ENCODE results near the gene DUSP19.

DUSP19 gene

GRCh38 chr2:183069174-183069573, 9.4 kb upstream of the DUSP19 start:
- DNase-seq = no peak

GRCh38 chr2:183070942-183071844, 7.4 kb upstream of the DUSP19 start:
- no peak for DNase-seq

GRCh38 chr2:183072177-183072576, 6.4 kb upstream of the DUSP19 start:
- DNase-seq = no peak

GRCh38 chr2:183078163-183078463, 434 bp upstream of the DUSP19 start:
- no peak for DNase-seq

GRCh38 chr2:183079139-183079775, 710 bp downstream of the DUSP19 start:
- no peak for DNase-seq

- no peak for DNase-seq
These were observed 3.4 kb downstream of the DUSP19 start for GRCh38 chr2:183081911-183082310.

- no peak for DNase-seq
These were observed 9.5 kb downstream of the DUSP19 start for GRCh38 chr2:183088061-183088460.

GRCh38 chr2:183089192-183089851, 10.8 kb downstream of the DUSP19 start:
- no peak for DNase-seq

GRCh38 chr2:183091318-183091953, 12.9 kb downstream of the DUSP19 start:
- no peak for DNase-seq

- DNase-seq = no peak
These were observed 13.4 kb downstream of the DUSP19 start for GRCh38 chr2:183091954-183092345.

- DNase-seq = no peak
These were observed 15.5 kb downstream of the DUSP19 start for GRCh38 chr2:183093857-183094657.

GRCh38 chr2:183105402-183106134, 27.0 kb downstream of the DUSP19 start:
- no peak for DNase-seq

- no peak for DNase-seq
These were observed 34.0 kb downstream of the DUSP19 start for GRCh38 chr2:183112577-183112976.

- DNase-seq = no peak
These were observed 35.1 kb downstream of the DUSP19 start for GRCh38 chr2:183113630-183114029.

GRCh38 chr2:183117226-183117625, 38.7 kb downstream of the DUSP19 start:
- DNase-seq = no peak

- DNase-seq = no peak
These were observed 44.8 kb downstream of the DUSP19 start for GRCh38 chr2:183123117-183123958.

- DNase-seq = no peak
These were observed 45.3 kb downstream of the DUSP19 start for GRCh38 chr2:183123959-183124221.

- peak; percentile 80 for DNase-seq
These were observed 45.8 kb downstream of the DUSP19 start, which contains the start of gene NUP35 for GRCh38 chr2:183124222-183124956. Gene NUP35 (plus strand): TSS chr2:183124443. CDS start chr2:183124458, 15 bp downstream.

GRCh38 chr2:183124957-183125255, 46.4 kb downstream of the DUSP19 start:
- DNase-seq = no peak

GRCh38 chr2:183125659-183126341, 47.3 kb downstream of the DUSP19 start:
- no peak for DNase-seq
